ENCODE results near the gene CHDH. TPM values are rescaled to one million over a fixed set of nuclear protein-coding genes. Genes with fewer than 3 reads are reported as not detected.

CHDH gene
- total and polyA plus RNA-seq, 4 donors, result 0.56 to 3.7 (median 0.86) TPM

DNA sequence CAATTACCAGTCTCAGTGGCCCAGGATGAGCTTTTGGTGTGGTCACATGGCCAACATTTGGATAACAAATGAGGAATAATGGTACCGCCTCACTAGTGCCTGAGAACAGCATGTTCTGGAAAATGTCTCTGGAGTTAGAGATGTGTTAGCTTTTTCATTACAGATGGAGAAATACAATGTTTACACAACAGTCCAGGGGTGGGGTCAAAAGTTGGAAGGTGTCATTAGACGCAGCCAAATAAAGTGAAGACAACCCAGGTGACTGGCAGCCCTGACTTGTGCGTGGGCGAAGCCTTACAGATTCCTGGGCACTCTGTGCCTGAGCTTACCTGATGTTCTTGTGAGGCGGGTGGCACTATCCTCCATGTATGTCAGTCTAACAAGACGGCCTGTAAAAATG, 13.0 kb upstream of the CHDH start:
- Histone ChIP-seq H3K36me3 (ENCODE audit: control insufficient read depth in 1 of 2, insufficient read depth in 2 of 2, low read length in 1 of 2) (peaks cover 0 to 9% of the 10 kb centered on the region in 2 donors), H3K27ac (ENCODE audit: low read depth in 1 of 2, low read length in 2 of 2) (no peak overlapping the region), H3K27me3 (ENCODE audit: control insufficient read depth in 1 of 2, insufficient read depth in 2 of 2, low read length in 1 of 2) (no peaks in the 10 kb centered on the region), H3K4me3 (ENCODE audit: low read length in 2 of 2) (no peak overlapping the region), H3K9me3 (ENCODE audit: control insufficient read depth, low read length) (no peaks in the 10 kb centered on the region), H3K4me1 (ENCODE audit: control insufficient read depth in 1 of 2, insufficient read depth in 2 of 2, low read length in 2 of 2) (no peaks in the 10 kb centered on the region)
- intact Hi-C loops (cut with DNase I), result no loop called here
- ATAC-seq (ENCODE audit: low FRiP score) (no peak), DNase-seq (no peak)
- 95 to 96% methylated on average over 6 of the region's 6 CpGs for WGBS, 2 donors

GRCh38 chr3:53858096-53858741, 12.0 kb upstream of the CHDH start:
- H3K36me3 ChIP-seq (ENCODE audit: control insufficient read depth in 1 of 2, insufficient read depth in 2 of 2, low read length in 1 of 2), result peaks cover 0 to 9% of the 10 kb centered on the region in 2 donors
- WGBS, 2 donors, result 59 to 78% methylated on average over 7 of the region's 7 CpGs
- ATAC-seq (ENCODE audit: low FRiP score), result no peak
- H3K27me3 ChIP-seq (ENCODE audit: control insufficient read depth in 1 of 2, insufficient read depth in 2 of 2, low read length in 1 of 2), result no peaks in the 10 kb centered on the region
- no peak for DNase-seq
- H3K4me3 ChIP-seq (ENCODE audit: low read length in 2 of 2), result no peak overlapping the region
- H3K4me1 ChIP-seq (ENCODE audit: control insufficient read depth in 1 of 2, insufficient read depth in 2 of 2, low read length in 2 of 2), result no peaks in the 10 kb centered on the region
- intact Hi-C loops (cut with DNase I), result no loop called here
- no peaks in the 10 kb centered on the region for H3K9me3 ChIP-seq (ENCODE audit: control insufficient read depth, low read length)
- H3K27ac ChIP-seq (ENCODE audit: low read depth in 1 of 2, low read length in 2 of 2), result no peak overlapping the region

- Histone ChIP-seq H3K4me1 (ENCODE audit: control insufficient read depth in 1 of 2, insufficient read depth in 2 of 2, low read length in 2 of 2) (no peaks in the 10 kb centered on the region), H3K36me3 (ENCODE audit: control insufficient read depth in 1 of 2, insufficient read depth in 2 of 2, low read length in 1 of 2) (peaks cover 0 to 2% of the 10 kb centered on the region in 2 donors), H3K9me3 (ENCODE audit: control insufficient read depth, low read length) (no peaks in the 10 kb centered on the region), H3K27me3 (ENCODE audit: control insufficient read depth in 1 of 2, insufficient read depth in 2 of 2, low read length in 1 of 2) (no peaks in the 10 kb centered on the region), H3K27ac (ENCODE audit: low read depth in 1 of 2, low read length in 2 of 2) (no peak overlapping the region), H3K4me3 (ENCODE audit: low read length in 2 of 2) (no peak overlapping the region)
- ATAC-seq (ENCODE audit: low FRiP score) (no peak), DNase-seq (no peak)
- WGBS, 2 donors, result 64 to 78% methylated on average over 7 of the region's 7 CpGs
- intact Hi-C loops (cut with DNase I), result no loop called here
Observed at GRCh38 chr3:53856964-53857363, 10.7 kb upstream of the CHDH start.

DNA sequence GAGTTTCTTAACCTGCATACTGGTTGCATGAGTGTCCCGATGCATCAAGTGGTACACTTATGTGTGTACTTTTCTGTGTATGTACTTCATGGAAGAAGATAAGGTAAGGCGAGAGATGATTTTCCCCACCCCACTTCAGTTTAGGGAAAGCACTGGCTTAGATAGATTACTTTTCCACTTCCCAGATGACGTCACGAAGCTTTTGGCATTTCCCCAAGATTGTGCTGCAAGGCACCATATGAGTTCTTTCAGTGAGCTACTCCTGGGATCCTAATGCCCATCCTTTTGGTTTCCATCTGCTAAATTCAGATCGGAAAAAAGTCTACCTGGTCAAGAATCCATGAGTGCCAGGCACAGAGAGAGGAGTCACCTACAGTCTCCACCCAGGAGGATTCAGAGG, 4.7 kb upstream of the CHDH start:
- Histone ChIP-seq H3K36me3 (ENCODE audit: control insufficient read depth in 1 of 2, insufficient read depth in 2 of 2, low read length in 1 of 2) (no peaks in the 10 kb centered on the region), H3K4me1 (ENCODE audit: control insufficient read depth in 1 of 2, insufficient read depth in 2 of 2, low read length in 2 of 2) (peaks cover 0 to 1% of the 10 kb centered on the region in 2 donors), H3K4me3 (ENCODE audit: low read length in 2 of 2) (no peak overlapping the region), H3K27ac (ENCODE audit: low read depth in 1 of 2, low read length in 2 of 2) (no peak overlapping the region), H3K27me3 (ENCODE audit: control insufficient read depth in 1 of 2, insufficient read depth in 2 of 2, low read length in 1 of 2) (no peaks in the 10 kb centered on the region), H3K9me3 (ENCODE audit: control insufficient read depth, low read length) (no peaks in the 10 kb centered on the region)
- ATAC-seq (ENCODE audit: low FRiP score) (no peak), DNase-seq (no peak)
- WGBS, 2 donors, result 47 to 49% methylated on average over 5 of the region's 5 CpGs
- intact Hi-C loops (cut with DNase I), result no loop called here

- Histone ChIP-seq H3K27ac (ENCODE audit: low read depth in 1 of 2, low read length in 2 of 2) (no peak overlapping the region), H3K27me3 (ENCODE audit: control insufficient read depth in 1 of 2, insufficient read depth in 2 of 2, low read length in 1 of 2) (no peaks in the 10 kb centered on the region), H3K9me3 (ENCODE audit: control insufficient read depth, low read length) (no peaks in the 10 kb centered on the region), H3K4me1 (ENCODE audit: control insufficient read depth in 1 of 2, insufficient read depth in 2 of 2, low read length in 2 of 2) (peaks cover 0 to 1% of the 10 kb centered on the region in 2 donors), H3K36me3 (ENCODE audit: control insufficient read depth in 1 of 2, insufficient read depth in 2 of 2, low read length in 1 of 2) (no peaks in the 10 kb centered on the region), H3K4me3 (ENCODE audit: low read length in 2 of 2) (no peak overlapping the region)
- ATAC-seq (ENCODE audit: low FRiP score), result no peak
- DNase-seq, result no peak
- intact Hi-C loops (cut with DNase I), result loop anchor here in 1 of 2 donors (5.0 kb wide), 2 partner anchors 78 to 118 kb away; no protein-coding TSS in a partner anchor
- WGBS, 2 donors, result 94 to 97% methylated on average over 7 of the region's 7 CpGs
Observed at GRCh38 chr3:53849916-53850315, 3.7 kb upstream of the CHDH start.

DNA sequence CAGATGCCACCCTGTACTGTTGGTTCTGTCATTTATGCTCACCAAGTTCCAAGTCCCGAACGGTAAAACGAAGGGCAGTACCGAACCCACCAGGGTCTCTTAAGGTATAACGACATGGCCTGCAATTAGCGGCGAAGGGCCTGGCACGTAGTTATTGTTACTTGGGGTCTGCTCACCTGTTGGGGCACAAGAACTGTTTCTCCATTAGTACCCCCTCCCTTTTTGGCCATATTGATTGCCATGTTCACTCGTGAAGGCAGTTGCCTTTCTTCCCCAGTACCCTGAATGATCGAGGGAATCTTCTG, 584 bp upstream of the CHDH start:
- intact Hi-C loops (cut with DNase I), result loop anchor here in 1 of 2 donors (5.0 kb wide), 2 partner anchors 75 to 115 kb away; no protein-coding TSS in a partner anchor
- ATAC-seq (ENCODE audit: low FRiP score), result no peak
- no peak for DNase-seq
- Histone ChIP-seq H3K4me3 (ENCODE audit: low read length in 2 of 2) (no peak overlapping the region), H3K4me1 (ENCODE audit: control insufficient read depth in 1 of 2, insufficient read depth in 2 of 2, low read length in 2 of 2) (peaks cover 0 to 1% of the 10 kb centered on the region in 2 donors), H3K9me3 (ENCODE audit: control insufficient read depth, low read length) (no peaks in the 10 kb centered on the region), H3K36me3 (ENCODE audit: control insufficient read depth in 1 of 2, insufficient read depth in 2 of 2, low read length in 1 of 2) (no peaks in the 10 kb centered on the region), H3K27me3 (ENCODE audit: control insufficient read depth in 1 of 2, insufficient read depth in 2 of 2, low read length in 1 of 2) (no peaks in the 10 kb centered on the region), H3K27ac (ENCODE audit: low read depth in 1 of 2, low read length in 2 of 2) (no peak overlapping the region)
- WGBS, 2 donors, result 58 to 60% methylated on average over 10 of the region's 10 CpGs

GRCh38 chr3:53845881-53846133, 412 bp downstream of the CHDH start:
- peak; percentile 30 for ATAC-seq (ENCODE audit: low FRiP score)

GRCh38 chr3:53845103-53845880, 927 bp downstream of the CHDH start:
- Histone ChIP-seq H3K27ac (ENCODE audit: low read depth in 1 of 2, low read length in 2 of 2) (no peak overlapping the region), H3K27me3 (ENCODE audit: control insufficient read depth in 1 of 2, insufficient read depth in 2 of 2, low read length in 1 of 2) (no peaks in the 10 kb centered on the region), H3K36me3 (ENCODE audit: control insufficient read depth in 1 of 2, insufficient read depth in 2 of 2, low read length in 1 of 2) (no peaks in the 10 kb centered on the region), H3K9me3 (ENCODE audit: control insufficient read depth, low read length) (no peaks in the 10 kb centered on the region), H3K4me3 (ENCODE audit: low read length in 2 of 2) (peak overlapping the region; percentile 63 to 71), H3K4me1 (ENCODE audit: control insufficient read depth in 1 of 2, insufficient read depth in 2 of 2, low read length in 2 of 2) (peaks cover 0 to 1% of the 10 kb centered on the region in 2 donors)
- WGBS, 2 donors, result 14 to 16% methylated on average over 25 of the region's 25 CpGs
- DNase-seq (peak; percentile 70 to 85), ATAC-seq (ENCODE audit: low FRiP score) (peak; percentile 54)
- intact Hi-C loops (cut with DNase I), result loop anchor here in 1 of 2 donors (5.0 kb wide), 2 partner anchors 73 to 113 kb away; no protein-coding TSS in a partner anchor

More at GRCh38 chr3:53845881-53846133, 412 bp downstream of the CHDH start:
- 0% methylated on average over 32 to 34 of the region's 34 CpGs for WGBS, 2 donors
- Histone ChIP-seq H3K4me3 (ENCODE audit: low read length in 2 of 2) (peak overlapping the region; percentile 63 to 71), H3K4me1 (ENCODE audit: control insufficient read depth in 1 of 2, insufficient read depth in 2 of 2, low read length in 2 of 2) (peaks cover 0 to 1% of the 10 kb centered on the region in 2 donors), H3K27me3 (ENCODE audit: control insufficient read depth in 1 of 2, insufficient read depth in 2 of 2, low read length in 1 of 2) (no peaks in the 10 kb centered on the region), H3K27ac (ENCODE audit: low read depth in 1 of 2, low read length in 2 of 2) (no peak overlapping the region), H3K36me3 (ENCODE audit: control insufficient read depth in 1 of 2, insufficient read depth in 2 of 2, low read length in 1 of 2) (no peaks in the 10 kb centered on the region), H3K9me3 (ENCODE audit: control insufficient read depth, low read length) (no peaks in the 10 kb centered on the region)
- intact Hi-C loops (cut with DNase I), result loop anchor here in 1 of 2 donors (5.0 kb wide), 2 partner anchors 74 to 114 kb away; no protein-coding TSS in a partner anchor
- no peak for DNase-seq

All from aorta (tissue), 5 donors.